ENCODE measurements around the gene RAB7B. TPM values are rescaled to one million over a fixed set of nuclear protein-coding genes. Genes with fewer than 3 reads are reported as not detected.

RAB7B gene
- total RNA-seq, 1 experiment from 2014 or later, result 3.6 TPM

DNA sequence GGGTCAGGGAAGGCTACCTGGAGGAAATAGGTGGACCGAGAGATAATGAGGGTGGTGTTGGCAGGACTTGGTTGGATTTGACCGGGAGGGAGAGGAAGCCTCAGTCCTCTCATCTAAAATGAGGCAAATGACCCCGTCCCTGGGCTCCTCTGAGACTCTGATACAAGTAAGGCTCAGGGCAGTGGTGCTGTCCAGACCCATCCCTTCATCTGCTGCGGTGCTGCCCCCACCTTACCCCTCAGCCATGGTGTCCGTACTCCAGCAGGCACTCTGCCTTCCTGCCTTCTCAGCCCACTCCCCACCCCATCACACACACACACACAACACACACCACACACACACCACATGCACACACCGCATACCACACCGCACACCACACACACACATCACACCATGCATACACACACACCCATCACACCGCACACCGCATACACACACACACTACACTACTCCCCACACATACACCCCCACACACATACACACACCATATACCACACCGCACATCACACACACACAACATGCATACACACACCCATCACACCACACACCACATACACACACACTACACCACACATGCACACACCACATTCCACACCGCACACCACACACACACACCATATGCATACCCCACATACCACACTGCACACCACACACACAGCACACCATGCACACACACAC is 30.6 kb downstream of the RAB7B start:
- POLR2A ChIA-PET, result interaction anchor here (0.8 to 3.5 kb wide), 6 partner anchors 11 to 133 kb away, joined by 3 to 38 read pairs (median 3); no protein-coding TSS in a partner anchor
- H3K27me3 Mint-ChIP-seq (ENCODE audit: insufficient read depth, unreplicated experiment), result peaks cover 14% of the 10 kb centered on the region
- peaks cover 24% of the 10 kb centered on the region for H3K9me3 Mint-ChIP-seq (ENCODE audit: unreplicated experiment)
- H3K27ac Mint-ChIP-seq (ENCODE audit: low read depth, unreplicated experiment), result peak overlapping the region; percentile 3
- TF ChIP-seq, protein P1, sequence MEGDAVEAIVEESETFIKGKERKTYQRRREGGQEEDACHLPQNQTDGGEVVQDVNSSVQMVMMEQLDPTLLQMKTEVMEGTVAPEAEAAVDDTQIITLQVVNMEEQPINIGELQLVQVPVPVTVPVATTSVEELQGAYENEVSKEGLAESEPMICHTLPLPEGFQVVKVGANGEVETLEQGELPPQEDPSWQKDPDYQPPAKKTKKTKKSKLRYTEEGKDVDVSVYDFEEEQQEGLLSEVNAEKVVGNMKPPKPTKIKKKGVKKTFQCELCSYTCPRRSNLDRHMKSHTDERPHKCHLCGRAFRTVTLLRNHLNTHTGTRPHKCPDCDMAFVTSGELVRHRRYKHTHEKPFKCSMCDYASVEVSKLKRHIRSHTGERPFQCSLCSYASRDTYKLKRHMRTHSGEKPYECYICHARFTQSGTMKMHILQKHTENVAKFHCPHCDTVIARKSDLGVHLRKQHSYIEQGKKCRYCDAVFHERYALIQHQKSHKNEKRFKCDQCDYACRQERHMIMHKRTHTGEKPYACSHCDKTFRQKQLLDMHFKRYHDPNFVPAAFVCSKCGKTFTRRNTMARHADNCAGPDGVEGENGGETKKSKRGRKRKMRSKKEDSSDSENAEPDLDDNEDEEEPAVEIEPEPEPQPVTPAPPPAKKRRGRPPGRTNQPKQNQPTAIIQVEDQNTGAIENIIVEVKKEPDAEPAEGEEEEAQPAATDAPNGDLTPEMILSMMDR (IDR thresholded peaks at IDR 0.05; ENCODE audit: unreplicated experiment), result no peak
- DNase-seq (ENCODE audit: unreplicated experiment), result no peak
- intact Hi-C loops (cut with micrococcal nuclease), result no loop called here
- peaks cover 40% of the 10 kb centered on the region for H3K4me1 Mint-ChIP-seq (ENCODE audit: insufficient read depth, unreplicated experiment)
- no peak overlapping the region for H3K4me3 Mint-ChIP-seq (ENCODE audit: unreplicated experiment)
- no TSS peak for BruUV-seq (replicated peaks)
- CTCF ChIA-PET, result interaction anchor here (1.1 to 6.3 kb wide), 3 partner anchors 16 to 313 kb away, joined by 4 to 111 read pairs (median 14); no protein-coding TSS in a partner anchor
- H3K36me3 Mint-ChIP-seq (ENCODE audit: insufficient read depth, unreplicated experiment), result peaks cover 10% of the 10 kb centered on the region

DNA sequence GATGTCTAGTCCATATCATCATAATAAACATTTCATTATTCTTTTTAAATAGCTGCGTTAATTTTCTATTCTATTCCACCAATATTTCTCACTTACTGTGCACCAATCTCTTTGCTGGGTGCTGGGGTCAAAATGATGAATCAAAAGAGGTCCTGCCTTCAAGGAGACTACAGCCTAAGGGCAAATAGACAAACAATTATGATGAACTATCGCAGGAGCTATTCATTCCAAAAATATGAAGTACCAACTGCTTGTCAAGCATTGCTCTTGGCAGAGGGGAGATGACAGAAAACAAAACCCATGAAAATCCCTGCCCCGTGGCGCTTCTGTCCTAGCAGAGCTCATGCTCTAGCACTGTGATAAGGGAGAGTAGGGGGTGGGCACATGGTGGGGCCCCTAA is 31.1 kb downstream of the RAB7B start:
- DNase-seq (ENCODE audit: unreplicated experiment), result no peak
- intact Hi-C loops (cut with micrococcal nuclease), result no loop called here
- TF ChIP-seq, protein P1 (IDR thresholded peaks at IDR 0.05; ENCODE audit: unreplicated experiment), result no peak
- Mint-ChIP-seq H3K4me1 (ENCODE audit: insufficient read depth, unreplicated experiment) (peaks cover 40% of the 10 kb centered on the region), H3K27ac (ENCODE audit: low read depth, unreplicated experiment) (no peak overlapping the region), H3K36me3 (ENCODE audit: insufficient read depth, unreplicated experiment) (peaks cover 10% of the 10 kb centered on the region), H3K4me3 (ENCODE audit: unreplicated experiment) (no peak overlapping the region), H3K27me3 (ENCODE audit: insufficient read depth, unreplicated experiment) (peaks cover 14% of the 10 kb centered on the region), H3K9me3 (ENCODE audit: unreplicated experiment) (peaks cover 24% of the 10 kb centered on the region)
- POLR2A ChIA-PET, result interaction anchor here (0.8 to 3.5 kb wide), 8 partner anchors 10 to 133 kb away, joined by 3 to 38 read pairs (median 3); no protein-coding TSS in a partner anchor
- CTCF ChIA-PET, result interaction anchor here (0.9 to 6.3 kb wide), 7 partner anchors 13 to 313 kb away, joined by 4 to 111 read pairs (median 8); no protein-coding TSS in a partner anchor
- no TSS peak for BruUV-seq (replicated peaks)

DNA sequence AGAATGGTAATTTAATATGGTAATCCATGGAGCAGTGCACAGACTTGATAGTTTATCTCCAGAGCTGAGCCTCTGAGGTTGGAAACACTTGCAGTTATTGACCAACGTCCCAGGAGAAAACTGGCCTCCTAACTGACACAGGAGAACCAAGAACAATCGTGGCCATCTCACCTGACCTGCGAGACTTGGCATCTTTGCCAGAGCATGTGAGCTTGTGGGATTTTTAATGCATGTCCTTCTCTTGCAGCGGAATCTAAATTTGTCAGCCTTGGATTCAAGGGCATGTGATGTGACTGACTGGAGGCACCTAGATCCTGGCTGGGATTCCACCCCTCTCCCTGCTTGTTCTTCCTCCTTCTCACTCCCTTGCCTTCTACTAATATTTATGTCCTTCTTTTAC is 32.1 kb downstream of the RAB7B start:
- ChIA-PET POLR2A (interaction anchor here (0.6 to 3.5 kb wide), 6 partner anchors 11 to 338 kb away, joined by 3 to 38 read pairs (median 4); no protein-coding TSS in a partner anchor), CTCF (interaction anchor here (0.9 to 6.3 kb wide), 10 partner anchors 12 to 312 kb away, joined by 3 to 111 read pairs (median 9); no protein-coding TSS in a partner anchor)
- intact Hi-C loops (cut with micrococcal nuclease), result no loop called here
- Mint-ChIP-seq H3K4me1 (ENCODE audit: insufficient read depth, unreplicated experiment) (peaks cover 40% of the 10 kb centered on the region), H3K4me3 (ENCODE audit: unreplicated experiment) (no peak overlapping the region), H3K27me3 (ENCODE audit: insufficient read depth, unreplicated experiment) (peaks cover 14% of the 10 kb centered on the region), H3K9me3 (ENCODE audit: unreplicated experiment) (peaks cover 24% of the 10 kb centered on the region), H3K27ac (ENCODE audit: low read depth, unreplicated experiment) (no peak overlapping the region), H3K36me3 (ENCODE audit: insufficient read depth, unreplicated experiment) (peaks cover 10% of the 10 kb centered on the region)
- no TSS peak for BruUV-seq (replicated peaks)
- DNase-seq (ENCODE audit: unreplicated experiment), result no peak
- TF ChIP-seq, protein P1 (IDR thresholded peaks at IDR 0.05; ENCODE audit: unreplicated experiment), result no peak

DNA sequence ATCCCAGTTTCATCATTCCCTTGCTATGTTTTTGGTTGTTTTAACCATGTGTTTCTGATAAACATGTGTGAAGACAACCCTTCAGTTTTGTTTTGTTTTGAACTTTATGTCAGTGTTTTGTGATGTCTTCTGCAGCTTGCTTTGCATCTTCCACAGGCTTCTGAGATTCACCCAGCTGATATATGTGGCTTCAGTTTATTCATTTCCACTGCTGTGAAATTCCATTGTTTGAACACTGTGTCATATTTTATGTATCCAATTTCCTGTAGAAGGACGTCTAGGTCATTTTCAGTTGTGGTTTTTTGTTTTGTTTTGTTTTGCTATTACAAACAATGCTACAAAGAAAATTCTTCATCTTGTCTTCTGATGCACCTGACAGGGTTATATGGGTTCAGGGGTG is 32.7 kb downstream of the RAB7B start:
- intact Hi-C loops (cut with micrococcal nuclease), result no loop called here
- no peak for DNase-seq (ENCODE audit: unreplicated experiment)
- POLR2A ChIA-PET, result interaction anchor here (1.1 to 3.5 kb wide), 4 partner anchors 11 to 43 kb away, joined by 3 to 38 read pairs (median 6); no protein-coding TSS in a partner anchor
- no peak overlapping the region for H3K4me3 Mint-ChIP-seq (ENCODE audit: unreplicated experiment)
- CTCF ChIA-PET, result interaction anchor here (1.0 to 6.3 kb wide), 8 partner anchors 19 to 311 kb away, joined by 3 to 111 read pairs (median 11); no protein-coding TSS in a partner anchor
- peaks cover 10% of the 10 kb centered on the region for H3K36me3 Mint-ChIP-seq (ENCODE audit: insufficient read depth, unreplicated experiment)
- no TSS peak for BruUV-seq (replicated peaks)
- TF ChIP-seq, protein P1 (IDR thresholded peaks at IDR 0.05; ENCODE audit: unreplicated experiment), result no peak
- no peak overlapping the region for H3K27ac Mint-ChIP-seq (ENCODE audit: low read depth, unreplicated experiment)
- peaks cover 40% of the 10 kb centered on the region for H3K4me1 Mint-ChIP-seq (ENCODE audit: insufficient read depth, unreplicated experiment)
- peaks cover 14% of the 10 kb centered on the region for H3K27me3 Mint-ChIP-seq (ENCODE audit: insufficient read depth, unreplicated experiment)
- H3K9me3 Mint-ChIP-seq (ENCODE audit: unreplicated experiment), result peaks cover 24% of the 10 kb centered on the region
